Panc1 (cell line): ENCODE results near the gene S100A10. TPM values are rescaled to one million over a fixed set of nuclear protein-coding genes. Genes with fewer than 3 reads are reported as not detected.

Experiments used
- ATAC-seq: fragments of 200-7000 bp; cut with Tn5 transposase; 2 replicates; pipeline ENCODE4 v1.9.1; 2020; ENCODE audit warnings: mild to moderate bottlenecking, moderate library complexity
- BruUV-seq: library from RNA; stranded (reverse); fragments of 400-500 nt; replicated peaks from 2 replicates; lab custom pipeline; 2021; lab: Mats Ljungman, UMichigan
- CTCF ChIA-PET: fragments of 300-600 bp; sonication (Branson Sonifier 250); formaldehyde crosslinking; loops from one replicate; lab custom pipeline; 2022; ENCODE audit warnings: antibody characterized with exemption; lab: Charles Lee
- POLR2A ChIA-PET: fragments of 300-600 bp; sonication (Branson Sonifier 250); formaldehyde crosslinking; loops from one replicate; lab custom pipeline; 2022; ENCODE audit warnings: antibody characterized with exemption; lab: Charles Lee
- DNase-seq: peaks from one replicate; pipeline ENCODE4 v3.0.0-alpha.2; 2010; ENCODE audit warnings: low read depth, low spot score
- H3K27ac ChIP-seq: 2 replicates; pipeline ENCODE4 v1.5.1; 2011; ENCODE audit warnings: mild to moderate bottlenecking, low read length, inconsistent platforms
- H3K27me3 ChIP-seq: fragments of 200-500 bp; sonication (Bioruptor generic); 2 replicates; pipeline ENCODE4 v1.6.0; 2014; ENCODE audit warnings: low read length, inconsistent platforms; ENCODE audit not compliant: control insufficient read depth, insufficient read depth
- H3K36me3 ChIP-seq: fragments of 200-500 bp; sonication (Bioruptor generic); 2 replicates; pipeline ENCODE4 v1.5.1; 2014; ENCODE audit warnings: inconsistent platforms, mild to moderate bottlenecking, low read length, moderate library complexity; ENCODE audit not compliant: control insufficient read depth, insufficient read depth
- H3K4me1 ChIP-seq: 2 replicates; pipeline ENCODE4 v1.5.1; 2011; ENCODE audit warnings: inconsistent platforms, mild to moderate bottlenecking, low read length, moderate library complexity; ENCODE audit not compliant: control insufficient read depth, insufficient read depth
- H3K4me3 ChIP-seq, 2 experiments: 2 replicates each; pipeline ENCODE4 v1.5.1; 2011 to 2012; ENCODE audit warnings: low read depth in 2 of 2, low read length in 2 of 2, mild to moderate bottlenecking in 2 of 2, inconsistent platforms in 1 of 2, moderate library complexity in 1 of 2
- H3K9me3 ChIP-seq: fragments of 200-500 bp; sonication (Bioruptor generic); 2 replicates; pipeline ENCODE4 v1.5.1; 2014; ENCODE audit warnings: low read depth, mild to moderate bottlenecking, inconsistent platforms, low read length, moderate library complexity; ENCODE audit not compliant: control insufficient read depth, insufficient read depth
- POLR2AphosphoS5 ChIP-seq: IDR thresholded peaks from 2 replicates; pipeline ENCODE4 v1.6.1; 2012; ENCODE audit warnings: mild to moderate bottlenecking, low read depth, low read length, moderate library complexity
- SIN3A ChIP-seq: IDR thresholded peaks from 2 replicates; pipeline ENCODE4 v1.6.1; 2012; ENCODE audit warnings: low read depth, mild to moderate bottlenecking, low read length, moderate library complexity, borderline replicate concordance; ENCODE audit not compliant: insufficient read depth
- TCF7L2 ChIP-seq: IDR thresholded peaks from 2 replicates; pipeline ENCODE4 v1.6.1; 2011; ENCODE audit warnings: mild to moderate bottlenecking, low read depth, low read length, inconsistent platforms
- in situ Hi-C: cut with HindIII; loops from 2 replicates; pipeline ENCODE4 v1.10.0; 2016; ENCODE audit warnings: low sequenced_read_pairs, low pct_unique_long_range_greater_than_20kb
- intact Hi-C: fragments of 100-400 bp; cut with micrococcal nuclease; formaldehyde crosslinking; loops from one replicate; pipeline ENCODE4 v1.10.0; 2022; ENCODE audit not compliant: unreplicated experiment
- total RNA-seq: library from RNA; stranded (reverse); gene quantifications from one replicate; pipeline ENCODE4 v1.2.1, GENCODE V29; 2021; ENCODE audit not compliant: unreplicated experiment
- TF ChIP-seq, protein P1 (sequence below): fragments of 450-650 bp; IDR thresholded peaks from 2 replicates; pipeline ENCODE4 v1.5.1; 2017; ENCODE audit warnings: mild to moderate bottlenecking
- TF ChIP-seq, protein P2 (sequence below), 2 experiments: IDR thresholded peaks; 2 replicates each; pipeline ENCODE4 v1.6.1; 2011 to 2012; ENCODE audit warnings: low read depth in 2 of 2, control low read depth in 1 of 2, low read length in 1 of 2, mild to moderate bottlenecking in 1 of 2, moderate library complexity in 1 of 2; ENCODE audit not compliant: insufficient read depth in 1 of 2

Gene S100A10
- total RNA-seq, 1 experiment from 2014 or later, result 1,621 TPM

DNA sequence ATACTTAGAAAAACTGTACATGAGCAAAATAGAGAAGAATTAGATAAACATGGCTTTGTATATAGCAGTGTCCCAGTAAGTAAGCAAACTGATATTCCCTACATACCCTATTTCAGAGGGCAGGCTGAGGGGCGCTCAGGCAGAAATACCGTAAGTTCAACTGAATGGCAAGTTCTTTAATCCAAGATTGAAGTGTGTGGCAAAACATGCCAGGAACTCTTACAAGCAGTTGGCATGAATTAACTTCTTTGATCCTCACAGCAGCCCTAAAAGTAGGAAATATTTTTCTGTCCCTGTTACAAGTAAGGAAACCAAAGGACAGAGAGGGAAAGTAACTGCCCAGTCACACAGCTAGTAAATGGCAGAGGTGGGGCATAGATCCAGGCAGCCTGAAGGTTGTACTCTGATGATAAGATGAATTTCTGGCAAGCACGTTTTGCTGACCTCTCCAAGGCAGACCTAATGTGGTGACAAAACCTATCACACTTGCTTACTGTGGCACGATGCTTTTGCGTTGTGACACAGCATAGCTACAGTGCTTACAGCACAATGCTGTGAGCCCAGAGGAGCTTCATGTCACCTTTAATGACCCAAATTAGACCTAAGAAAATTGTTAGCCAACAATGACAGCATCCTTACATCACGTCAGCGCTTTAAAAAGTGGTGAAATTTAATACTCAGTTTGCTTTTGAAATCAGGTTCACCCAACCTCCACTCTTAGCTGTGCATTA lies 49.4 kb downstream of the S100A10 start:
- no peaks in the 10 kb centered on the region for H3K27me3 ChIP-seq
- peak overlapping the region; percentile 80 for H3K27ac ChIP-seq
- ATAC-seq (no peak), DNase-seq (no peak)
- no peaks in the 10 kb centered on the region for H3K9me3 ChIP-seq
- TF ChIP-seq TCF7L2 (no peak), SIN3A (no peak), POLR2AphosphoS5 (no peak)
- TF ChIP-seq, protein P1, sequence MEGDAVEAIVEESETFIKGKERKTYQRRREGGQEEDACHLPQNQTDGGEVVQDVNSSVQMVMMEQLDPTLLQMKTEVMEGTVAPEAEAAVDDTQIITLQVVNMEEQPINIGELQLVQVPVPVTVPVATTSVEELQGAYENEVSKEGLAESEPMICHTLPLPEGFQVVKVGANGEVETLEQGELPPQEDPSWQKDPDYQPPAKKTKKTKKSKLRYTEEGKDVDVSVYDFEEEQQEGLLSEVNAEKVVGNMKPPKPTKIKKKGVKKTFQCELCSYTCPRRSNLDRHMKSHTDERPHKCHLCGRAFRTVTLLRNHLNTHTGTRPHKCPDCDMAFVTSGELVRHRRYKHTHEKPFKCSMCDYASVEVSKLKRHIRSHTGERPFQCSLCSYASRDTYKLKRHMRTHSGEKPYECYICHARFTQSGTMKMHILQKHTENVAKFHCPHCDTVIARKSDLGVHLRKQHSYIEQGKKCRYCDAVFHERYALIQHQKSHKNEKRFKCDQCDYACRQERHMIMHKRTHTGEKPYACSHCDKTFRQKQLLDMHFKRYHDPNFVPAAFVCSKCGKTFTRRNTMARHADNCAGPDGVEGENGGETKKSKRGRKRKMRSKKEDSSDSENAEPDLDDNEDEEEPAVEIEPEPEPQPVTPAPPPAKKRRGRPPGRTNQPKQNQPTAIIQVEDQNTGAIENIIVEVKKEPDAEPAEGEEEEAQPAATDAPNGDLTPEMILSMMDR, result no peak
- TF ChIP-seq, protein P2, sequence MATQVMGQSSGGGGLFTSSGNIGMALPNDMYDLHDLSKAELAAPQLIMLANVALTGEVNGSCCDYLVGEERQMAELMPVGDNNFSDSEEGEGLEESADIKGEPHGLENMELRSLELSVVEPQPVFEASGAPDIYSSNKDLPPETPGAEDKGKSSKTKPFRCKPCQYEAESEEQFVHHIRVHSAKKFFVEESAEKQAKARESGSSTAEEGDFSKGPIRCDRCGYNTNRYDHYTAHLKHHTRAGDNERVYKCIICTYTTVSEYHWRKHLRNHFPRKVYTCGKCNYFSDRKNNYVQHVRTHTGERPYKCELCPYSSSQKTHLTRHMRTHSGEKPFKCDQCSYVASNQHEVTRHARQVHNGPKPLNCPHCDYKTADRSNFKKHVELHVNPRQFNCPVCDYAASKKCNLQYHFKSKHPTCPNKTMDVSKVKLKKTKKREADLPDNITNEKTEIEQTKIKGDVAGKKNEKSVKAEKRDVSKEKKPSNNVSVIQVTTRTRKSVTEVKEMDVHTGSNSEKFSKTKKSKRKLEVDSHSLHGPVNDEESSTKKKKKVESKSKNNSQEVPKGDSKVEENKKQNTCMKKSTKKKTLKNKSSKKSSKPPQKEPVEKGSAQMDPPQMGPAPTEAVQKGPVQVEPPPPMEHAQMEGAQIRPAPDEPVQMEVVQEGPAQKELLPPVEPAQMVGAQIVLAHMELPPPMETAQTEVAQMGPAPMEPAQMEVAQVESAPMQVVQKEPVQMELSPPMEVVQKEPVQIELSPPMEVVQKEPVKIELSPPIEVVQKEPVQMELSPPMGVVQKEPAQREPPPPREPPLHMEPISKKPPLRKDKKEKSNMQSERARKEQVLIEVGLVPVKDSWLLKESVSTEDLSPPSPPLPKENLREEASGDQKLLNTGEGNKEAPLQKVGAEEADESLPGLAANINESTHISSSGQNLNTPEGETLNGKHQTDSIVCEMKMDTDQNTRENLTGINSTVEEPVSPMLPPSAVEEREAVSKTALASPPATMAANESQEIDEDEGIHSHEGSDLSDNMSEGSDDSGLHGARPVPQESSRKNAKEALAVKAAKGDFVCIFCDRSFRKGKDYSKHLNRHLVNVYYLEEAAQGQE (IDR thresholded peaks at IDR 0.05; ENCODE audit: insufficient read depth in 1 of 2, low read depth in 2 of 2, low read length in 1 of 2), result no peak
- no peak overlapping the region for H3K4me3 ChIP-seq
- H3K36me3 ChIP-seq, result no peaks in the 10 kb centered on the region
- in situ Hi-C loops, result no loop called here
- intact Hi-C loops, result no loop called here
- POLR2A ChIA-PET, result no interaction called here
- H3K4me1 ChIP-seq, result peaks cover 52% of the 10 kb centered on the region
- BruUV-seq, result no TSS peak
- CTCF ChIA-PET, result no interaction called here

DNA sequence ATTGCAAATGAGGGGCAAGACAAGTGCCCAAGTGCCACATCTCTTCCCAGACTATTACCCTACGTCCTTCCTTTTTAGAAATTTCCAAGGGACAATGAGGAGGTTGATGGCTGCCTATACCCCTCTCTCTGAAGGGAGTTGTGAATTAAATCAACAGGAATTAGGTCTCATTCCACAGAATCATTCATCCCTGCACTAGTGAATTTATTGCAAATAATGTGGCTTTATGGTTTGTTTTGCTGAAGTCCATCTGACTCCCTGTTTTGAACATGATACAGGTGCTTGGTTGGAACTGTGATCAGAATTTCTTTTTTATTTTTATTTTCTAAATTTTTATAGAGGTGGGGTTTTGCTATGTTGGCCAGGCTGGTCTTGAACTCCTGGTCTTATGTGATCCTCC lies 50.1 kb downstream of the S100A10 start:
- TF ChIP-seq POLR2AphosphoS5 (no peak), SIN3A (no peak), TCF7L2 (no peak)
- TF ChIP-seq, protein P1, result no peak
- TF ChIP-seq, protein P2 (IDR thresholded peaks at IDR 0.05; ENCODE audit: insufficient read depth in 1 of 2, low read depth in 2 of 2, low read length in 1 of 2), result no peak
- Histone ChIP-seq H3K4me3 (no peak overlapping the region), H3K36me3 (no peaks in the 10 kb centered on the region), H3K27ac (peak overlapping the region; percentile 80), H3K27me3 (no peaks in the 10 kb centered on the region), H3K9me3 (no peaks in the 10 kb centered on the region), H3K4me1 (peaks cover 52% of the 10 kb centered on the region)
- CTCF ChIA-PET, result no interaction called here
- in situ Hi-C loops (no loop called here), intact Hi-C loops (no loop called here)
- no TSS peak for BruUV-seq
- POLR2A ChIA-PET, result no interaction called here
- DNase-seq, result no peak
- no peak for ATAC-seq
